ENCODE data around the gene PMEPA1.

- TF ChIP-seq CTCF (IDR thresholded peaks at IDR 0.05; ENCODE audit: extremely low read depth in 1 of 2, insufficient read depth in 1 of 2, low read depth in 1 of 2, low read length in 2 of 2), result no peak
- TF ChIP-seq MYC (IDR thresholded peaks at IDR 0.05; ENCODE audit: low read depth, low read length), result no peak
These were observed 6.8 kb downstream of the PMEPA1 start for GRCh38 chr20:57703013-57703412.

Data from endothelial cell of umbilical vein (primary cell).